ENCODE results near the gene EXOC3L4.

GRCh38 chr14:103097244-103097993, 2.9 kb downstream of the EXOC3L4 start:
- no peak for TF ChIP-seq ZNF121 (tag by site-specific recombination; IDR thresholded peaks at IDR 0.05)
- TF ChIP-seq CTCF (tag by site-specific recombination; IDR thresholded peaks at IDR 0.05): no peak
